Fibroblast of peridontal ligament (primary cell): ENCODE measurements around the gene HPCA.
A peak's percentile ranks its signal among the peaks of the same experiment; 100 is the strongest.

Source experiments
- DNase-seq: peaks from one replicate; pipeline ENCODE4 v3.0.0-alpha.2; 2010; ENCODE audit errors: extremely low read depth

The HPCA gene

DNA sequence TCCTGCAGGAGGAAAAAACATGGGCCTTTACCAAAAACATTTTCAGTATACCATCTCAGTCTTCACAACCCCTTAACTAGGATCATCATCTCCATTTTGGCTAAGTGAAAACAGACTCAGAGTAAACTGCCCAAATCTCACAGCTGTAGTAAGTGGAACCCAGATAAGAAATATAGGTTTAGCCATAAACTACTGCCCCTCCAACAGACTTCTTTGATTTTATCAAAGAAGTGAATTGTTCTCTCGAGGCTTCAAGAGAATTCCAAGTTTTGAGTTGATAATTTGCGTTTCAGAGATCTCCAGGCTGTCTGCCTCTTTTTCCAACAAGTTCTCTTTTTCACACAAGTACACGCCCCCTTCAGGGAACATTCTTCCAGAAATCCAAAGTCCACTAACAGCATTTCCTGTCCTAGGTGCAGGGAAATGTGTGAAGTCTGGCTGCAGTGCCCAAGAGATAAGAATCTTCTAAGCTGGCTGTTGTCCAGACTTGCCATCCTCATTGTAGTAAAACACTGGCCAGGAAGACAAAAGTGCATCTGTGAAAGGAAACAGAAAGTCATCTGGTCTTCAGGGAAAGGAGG, 47.5 kb downstream of the HPCA start:
- peak; percentile 12 for DNase-seq

DNA sequence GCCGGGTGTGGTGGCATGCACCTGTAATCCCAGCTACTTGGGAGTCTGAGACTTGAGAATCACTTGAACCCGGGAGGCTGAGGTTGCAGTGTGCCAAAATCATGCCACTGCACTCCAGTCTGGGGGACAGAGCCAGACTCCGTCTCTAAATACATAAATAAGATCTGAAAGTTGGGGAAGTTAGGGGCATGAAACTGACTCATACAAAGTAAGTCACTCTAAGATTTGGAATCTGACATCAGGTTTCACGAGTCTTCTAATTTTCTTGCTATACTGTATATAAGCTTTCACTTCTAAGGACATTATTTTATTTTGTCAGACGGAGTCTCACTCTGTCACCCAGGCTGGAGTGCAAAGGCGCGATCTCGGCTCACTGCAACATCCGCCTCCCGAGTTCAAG, 48.2 kb downstream of the HPCA start:
- no peak for DNase-seq

DNA sequence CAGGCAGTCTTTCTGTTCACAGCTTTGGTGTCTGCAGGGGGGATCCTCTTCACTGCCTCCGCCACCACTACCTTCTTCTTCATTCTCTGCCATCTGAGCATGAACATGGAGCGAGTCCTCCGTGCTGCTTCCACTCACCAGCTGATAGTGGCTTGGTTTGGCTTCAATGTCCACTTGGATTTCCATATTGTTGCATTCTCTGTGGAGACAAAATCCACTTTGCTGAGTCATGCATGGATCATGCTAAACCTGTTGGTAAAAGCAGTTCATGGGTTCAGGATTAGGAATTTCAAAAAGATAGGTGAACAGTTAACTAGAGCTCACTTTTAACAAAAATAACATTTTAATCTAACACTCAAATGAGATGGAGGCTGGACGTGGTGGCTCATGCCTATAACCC, 50.8 kb downstream of the HPCA start:
- no peak for DNase-seq

DNA sequence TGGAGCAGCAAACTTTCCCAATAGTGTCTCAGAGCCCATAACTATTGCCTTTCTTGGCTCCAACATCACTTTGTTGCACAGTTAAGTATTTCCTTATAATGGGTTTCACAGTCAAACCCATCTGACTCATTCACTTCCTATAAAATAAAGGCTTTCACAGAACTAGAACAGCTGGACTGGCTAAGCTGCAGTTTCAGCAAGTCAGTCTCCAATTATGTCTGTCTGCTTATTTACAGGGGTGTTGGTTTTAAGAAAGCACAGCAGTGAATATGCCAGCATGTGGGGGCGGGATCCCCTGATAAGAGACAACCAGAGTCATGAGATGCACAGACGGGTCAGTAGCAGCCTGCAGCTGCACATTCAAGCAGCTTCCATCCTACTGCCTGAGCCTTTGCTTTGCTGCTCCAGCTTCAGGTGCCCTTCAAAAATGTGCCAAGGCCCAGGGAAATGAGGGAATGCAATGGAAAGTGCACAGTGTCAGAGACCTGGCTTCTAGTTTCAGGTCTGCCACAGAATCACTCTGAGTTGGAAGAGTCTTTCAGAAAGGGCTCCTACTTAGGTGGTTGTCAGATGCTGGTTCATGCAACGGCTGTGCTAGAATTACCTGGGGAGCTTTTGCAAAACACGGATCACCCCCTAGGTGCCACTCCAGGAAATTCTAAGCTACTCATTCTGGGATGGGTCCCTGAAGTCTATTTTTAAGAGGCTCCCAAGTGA, 53.5 kb downstream of the HPCA start:
- DNase-seq, result peak; percentile 90

DNA sequence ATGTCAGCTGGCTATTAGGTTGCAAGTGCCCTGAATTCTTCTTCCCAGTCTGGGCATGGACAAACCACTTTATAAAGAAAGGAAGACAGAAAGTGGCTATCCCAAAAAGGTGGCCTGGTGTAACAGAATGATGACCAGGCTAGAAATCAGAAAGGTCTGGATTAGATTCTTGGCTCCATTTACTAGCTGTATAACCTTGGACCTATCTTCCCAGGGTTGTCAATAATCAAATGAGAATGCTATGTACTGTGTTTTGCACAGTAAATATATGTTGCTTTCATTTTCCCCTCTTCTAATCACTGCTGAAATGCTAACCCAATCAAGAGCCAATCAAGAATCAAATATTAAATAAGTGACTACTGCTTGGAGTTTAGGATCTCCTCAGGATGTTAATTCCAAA, 57.9 kb downstream of the HPCA start:
- no peak for DNase-seq
